HepG2 (cell line): ENCODE results near the gene SH2B2. TPM values are rescaled to one million over a fixed set of nuclear protein-coding genes. Genes with fewer than 3 reads are reported as not detected.

Experiments
- ELF3 ChIP-seq: IDR thresholded peaks from 2 replicates; pipeline ENCODE4 v1.6.1; 2016; ENCODE audit warnings: missing genetic modification reagents, missing compliant biosample characterization
- FOXA3 ChIP-seq: IDR thresholded peaks from 2 replicates; pipeline ENCODE4 v1.6.1; 2016; ENCODE audit warnings: missing genetic modification reagents, missing compliant biosample characterization
- MAZ ChIP-seq, 2 experiments: sonication (generic) in 1 of 2; formaldehyde crosslinking in 1 of 2; IDR thresholded peaks; 2 replicates each; pipeline versions ENCODE4 v1.5.0 to v1.6.1; 2012 to 2020; ENCODE audit warnings: low read depth in 2 of 2, mild to moderate bottlenecking in 2 of 2, borderline replicate concordance in 1 of 2, improper control_type of control experiment in 1 of 2, low read length in 1 of 2, missing genetic modification reagents in 1 of 2, moderate library complexity in 1 of 2
- SAP130 ChIP-seq: IDR thresholded peaks from 2 replicates; pipeline ENCODE4 v1.6.1; 2016; ENCODE audit warnings: low read depth
- SP4 ChIP-seq: sonication (generic); formaldehyde crosslinking; IDR thresholded peaks from 2 replicates; pipeline ENCODE4 v1.8.1; 2023; ENCODE audit warnings: mild to moderate bottlenecking, missing genetic modification reagents
- ZNF224 ChIP-seq: sonication (generic); formaldehyde crosslinking; IDR thresholded peaks from 2 replicates; pipeline ENCODE4 v1.5.0; 2020; ENCODE audit warnings: mild to moderate bottlenecking, missing genetic modification reagents
- ZNF501 ChIP-seq: sonication (generic); formaldehyde crosslinking; IDR thresholded peaks from 2 replicates; pipeline ENCODE4 v1.5.1; 2020; ENCODE audit warnings: mild to moderate bottlenecking, moderate library complexity, missing genetic modification reagents
- polyA plus RNA-seq, 8 experiments: library from polyadenylated mRNA; depleted of rRNA in 3 of 8; stranded (reverse) in 7 of 8; unstranded in 1 of 8; fragments of >200 nt; fragmentation: Illumina TruSeq in 4 of 8; extraction: Trizol in 4 of 8; gene quantifications; 2 replicates each; pipeline versions ENCODE4 v1.2.1 to v1.2.3, GENCODE V29; 2011 to 2016; ENCODE audit warnings: low read depth in 4 of 8, missing spikeins in 1 of 8, mixed read lengths in 1 of 8; ENCODE audit not compliant: insufficient read depth in 1 of 8
- total RNA-seq, 5 experiments: library from RNA; depleted of rRNA; stranded (reverse); fragments of >200 nt; fragmentation: Illumina TruSeq; extraction: Trizol; gene quantifications; 2 replicates each; pipeline ENCODE4 v1.2.3, GENCODE V29; 2016; ENCODE audit warnings: low read depth in 1 of 5
- TF ChIP-seq, protein P1 (sequence below): sonication (generic); formaldehyde crosslinking; IDR thresholded peaks from 2 replicates; pipeline ENCODE4 v1.4.0; 2020; ENCODE audit warnings: missing genetic modification reagents
- TF ChIP-seq, protein P2 (sequence below): sonication (generic); formaldehyde crosslinking; IDR thresholded peaks from 2 replicates; pipeline ENCODE4 v1.4.0; 2020; ENCODE audit warnings: mild to moderate bottlenecking, missing genetic modification reagents, borderline replicate concordance
- TF ChIP-seq, protein P3 (sequence below): sonication (generic); formaldehyde crosslinking; IDR thresholded peaks from 2 replicates; pipeline ENCODE4 v1.4.0; 2020; ENCODE audit warnings: mild to moderate bottlenecking, missing genetic modification reagents, borderline replicate concordance
- TF ChIP-seq, protein P4 (sequence below): sonication (generic); formaldehyde crosslinking; IDR thresholded peaks from 2 replicates; pipeline ENCODE4 v1.4.0; 2020; ENCODE audit warnings: mild to moderate bottlenecking, missing genetic modification reagents
- TF ChIP-seq, protein P5 (sequence below): IDR thresholded peaks from 2 replicates; pipeline ENCODE4 v1.6.1; 2016; ENCODE audit warnings: mild to moderate bottlenecking
- TF ChIP-seq, protein P6 (sequence below), 2 experiments: fragments of 450-650 bp in 1 of 2; sonication (generic) in 1 of 2; formaldehyde crosslinking; IDR thresholded peaks; 2 replicates each; pipeline versions ENCODE4 v1.5.0 to v1.8.0; 2020 to 2022; ENCODE audit warnings: mild to moderate bottlenecking in 1 of 2, missing genetic modification reagents in 1 of 2

Gene SH2B2
- total and polyA plus RNA-seq, 2 of the 13 experiments (the other 11 are each of a cell fraction or from before 2014, with no cell fraction given) = 0.46 to 1.3 TPM

DNA sequence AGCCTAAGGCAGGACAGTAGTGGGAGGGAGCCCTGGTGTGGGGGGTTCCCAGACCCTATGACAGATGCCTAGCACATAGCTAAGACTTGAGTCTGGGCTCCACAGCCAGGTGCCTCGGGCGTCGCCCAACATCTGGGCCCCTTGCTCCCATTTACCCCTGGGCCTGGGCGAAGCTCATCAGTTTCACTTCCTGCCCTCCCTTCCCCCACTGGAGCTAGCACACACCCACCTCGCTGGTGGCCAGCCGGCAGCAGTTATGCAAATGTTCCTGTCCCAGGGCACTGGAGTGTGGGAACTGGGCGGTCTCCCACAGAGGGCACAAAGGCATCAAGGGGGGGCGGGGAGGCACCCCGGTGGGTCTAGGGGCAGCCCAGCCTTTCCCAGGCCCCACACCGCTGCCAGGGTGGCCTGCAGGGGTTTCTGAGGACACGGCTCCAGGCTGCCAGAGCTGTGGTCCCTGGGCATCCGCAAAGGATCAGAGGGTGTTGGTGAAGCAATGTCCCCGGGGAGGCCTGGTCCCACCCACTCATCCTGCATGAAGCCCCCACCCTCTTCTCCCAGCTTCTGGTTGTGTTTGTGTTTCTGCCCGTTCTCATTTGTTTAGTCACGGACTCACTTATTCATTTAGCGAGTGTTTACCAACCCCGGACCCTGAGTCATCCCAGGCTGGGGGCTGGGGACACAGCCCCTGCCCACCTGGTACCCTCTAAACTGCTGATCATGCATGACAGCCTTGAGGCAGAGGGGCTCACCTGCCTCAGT, 20.4 kb downstream of the SH2B2 start (continued):
- TF ChIP-seq, protein P1, sequence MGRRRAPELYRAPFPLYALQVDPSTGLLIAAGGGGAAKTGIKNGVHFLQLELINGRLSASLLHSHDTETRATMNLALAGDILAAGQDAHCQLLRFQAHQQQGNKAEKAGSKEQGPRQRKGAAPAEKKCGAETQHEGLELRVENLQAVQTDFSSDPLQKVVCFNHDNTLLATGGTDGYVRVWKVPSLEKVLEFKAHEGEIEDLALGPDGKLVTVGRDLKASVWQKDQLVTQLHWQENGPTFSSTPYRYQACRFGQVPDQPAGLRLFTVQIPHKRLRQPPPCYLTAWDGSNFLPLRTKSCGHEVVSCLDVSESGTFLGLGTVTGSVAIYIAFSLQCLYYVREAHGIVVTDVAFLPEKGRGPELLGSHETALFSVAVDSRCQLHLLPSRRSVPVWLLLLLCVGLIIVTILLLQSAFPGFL = no peak
- TF ChIP-seq SAP130 (CRISPR knock-in tag) (0 out of 2 replicates have a peak, but pooled peaks have one; percentile 49), MAZ (IDR thresholded peaks at IDR 0.05; ENCODE audit: borderline replicate concordance, low read depth, low read length) (no peak), MAZ (CRISPR knock-in tag; IDR thresholded peaks at IDR 0.05; ENCODE audit: low read depth) (0 out of 2 replicates have a peak, but pooled peaks have one; percentile 20), SP4 (0 out of 2 replicates have a peak, but pooled peaks have one; percentile 28), FOXA3 (peak; percentile 31; the same call in 1 of the 2 replicates), ELF3 (CRISPR knock-in tag) (0 out of 2 replicates have a peak, but pooled peaks have one; percentile 26), ZNF224 (0 out of 2 replicates have a peak, but pooled peaks have one; percentile 44), ZNF501 (CRISPR knock-in tag) (peak; percentile 60; the same call in 1 of the 2 replicates)
- TF ChIP-seq, protein P2, sequence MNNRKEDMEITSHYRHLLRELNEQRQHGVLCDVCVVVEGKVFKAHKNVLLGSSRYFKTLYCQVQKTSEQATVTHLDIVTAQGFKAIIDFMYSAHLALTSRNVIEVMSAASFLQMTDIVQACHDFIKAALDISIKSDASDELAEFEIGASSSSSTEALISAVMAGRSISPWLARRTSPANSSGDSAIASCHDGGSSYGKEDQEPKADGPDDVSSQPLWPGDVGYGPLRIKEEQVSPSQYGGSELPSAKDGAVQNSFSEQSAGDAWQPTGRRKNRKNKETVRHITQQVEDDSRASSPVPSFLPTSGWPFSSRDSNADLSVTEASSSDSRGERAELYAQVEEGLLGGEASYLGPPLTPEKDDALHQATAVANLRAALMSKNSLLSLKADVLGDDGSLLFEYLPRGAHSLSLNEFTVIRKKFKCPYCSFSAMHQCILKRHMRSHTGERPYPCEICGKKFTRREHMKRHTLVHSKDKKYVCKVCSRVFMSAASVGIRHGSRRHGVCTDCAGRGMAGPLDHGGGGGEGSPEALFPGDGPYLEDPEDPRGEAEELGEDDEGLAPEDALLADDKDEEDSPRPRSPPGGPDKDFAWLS (CRISPR knock-in tag) = 0 out of 2 replicates have a peak, but pooled peaks have one; percentile 57
- TF ChIP-seq, protein P3, sequence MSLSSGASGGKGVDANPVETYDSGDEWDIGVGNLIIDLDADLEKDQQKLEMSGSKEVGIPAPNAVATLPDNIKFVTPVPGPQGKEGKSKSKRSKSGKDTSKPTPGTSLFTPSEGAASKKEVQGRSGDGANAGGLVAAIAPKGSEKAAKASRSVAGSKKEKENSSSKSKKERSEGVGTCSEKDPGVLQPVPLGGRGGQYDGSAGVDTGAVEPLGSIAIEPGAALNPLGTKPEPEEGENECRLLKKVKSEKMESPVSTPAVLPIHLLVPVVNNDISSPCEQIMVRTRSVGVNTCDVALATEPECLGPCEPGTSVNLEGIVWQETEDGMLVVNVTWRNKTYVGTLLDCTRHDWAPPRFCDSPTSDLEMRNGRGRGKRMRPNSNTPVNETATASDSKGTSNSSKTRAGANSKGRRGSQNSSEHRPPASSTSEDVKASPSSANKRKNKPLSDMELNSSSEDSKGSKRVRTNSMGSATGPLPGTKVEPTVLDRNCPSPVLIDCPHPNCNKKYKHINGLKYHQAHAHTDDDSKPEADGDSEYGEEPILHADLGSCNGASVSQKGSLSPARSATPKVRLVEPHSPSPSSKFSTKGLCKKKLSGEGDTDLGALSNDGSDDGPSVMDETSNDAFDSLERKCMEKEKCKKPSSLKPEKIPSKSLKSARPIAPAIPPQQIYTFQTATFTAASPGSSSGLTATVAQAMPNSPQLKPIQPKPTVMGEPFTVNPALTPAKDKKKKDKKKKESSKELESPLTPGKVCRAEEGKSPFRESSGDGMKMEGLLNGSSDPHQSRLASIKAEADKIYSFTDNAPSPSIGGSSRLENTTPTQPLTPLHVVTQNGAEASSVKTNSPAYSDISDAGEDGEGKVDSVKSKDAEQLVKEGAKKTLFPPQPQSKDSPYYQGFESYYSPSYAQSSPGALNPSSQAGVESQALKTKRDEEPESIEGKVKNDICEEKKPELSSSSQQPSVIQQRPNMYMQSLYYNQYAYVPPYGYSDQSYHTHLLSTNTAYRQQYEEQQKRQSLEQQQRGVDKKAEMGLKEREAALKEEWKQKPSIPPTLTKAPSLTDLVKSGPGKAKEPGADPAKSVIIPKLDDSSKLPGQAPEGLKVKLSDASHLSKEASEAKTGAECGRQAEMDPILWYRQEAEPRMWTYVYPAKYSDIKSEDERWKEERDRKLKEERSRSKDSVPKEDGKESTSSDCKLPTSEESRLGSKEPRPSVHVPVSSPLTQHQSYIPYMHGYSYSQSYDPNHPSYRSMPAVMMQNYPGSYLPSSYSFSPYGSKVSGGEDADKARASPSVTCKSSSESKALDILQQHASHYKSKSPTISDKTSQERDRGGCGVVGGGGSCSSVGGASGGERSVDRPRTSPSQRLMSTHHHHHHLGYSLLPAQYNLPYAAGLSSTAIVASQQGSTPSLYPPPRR (CRISPR knock-in tag) = peak; percentile 46; the same call in 1 of the 2 replicates
- TF ChIP-seq, protein P4, sequence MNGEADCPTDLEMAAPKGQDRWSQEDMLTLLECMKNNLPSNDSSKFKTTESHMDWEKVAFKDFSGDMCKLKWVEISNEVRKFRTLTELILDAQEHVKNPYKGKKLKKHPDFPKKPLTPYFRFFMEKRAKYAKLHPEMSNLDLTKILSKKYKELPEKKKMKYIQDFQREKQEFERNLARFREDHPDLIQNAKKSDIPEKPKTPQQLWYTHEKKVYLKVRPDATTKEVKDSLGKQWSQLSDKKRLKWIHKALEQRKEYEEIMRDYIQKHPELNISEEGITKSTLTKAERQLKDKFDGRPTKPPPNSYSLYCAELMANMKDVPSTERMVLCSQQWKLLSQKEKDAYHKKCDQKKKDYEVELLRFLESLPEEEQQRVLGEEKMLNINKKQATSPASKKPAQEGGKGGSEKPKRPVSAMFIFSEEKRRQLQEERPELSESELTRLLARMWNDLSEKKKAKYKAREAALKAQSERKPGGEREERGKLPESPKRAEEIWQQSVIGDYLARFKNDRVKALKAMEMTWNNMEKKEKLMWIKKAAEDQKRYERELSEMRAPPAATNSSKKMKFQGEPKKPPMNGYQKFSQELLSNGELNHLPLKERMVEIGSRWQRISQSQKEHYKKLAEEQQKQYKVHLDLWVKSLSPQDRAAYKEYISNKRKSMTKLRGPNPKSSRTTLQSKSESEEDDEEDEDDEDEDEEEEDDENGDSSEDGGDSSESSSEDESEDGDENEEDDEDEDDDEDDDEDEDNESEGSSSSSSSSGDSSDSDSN = peak; percentile 33; the same call in 1 of the 2 replicates
- TF ChIP-seq, protein P5, sequence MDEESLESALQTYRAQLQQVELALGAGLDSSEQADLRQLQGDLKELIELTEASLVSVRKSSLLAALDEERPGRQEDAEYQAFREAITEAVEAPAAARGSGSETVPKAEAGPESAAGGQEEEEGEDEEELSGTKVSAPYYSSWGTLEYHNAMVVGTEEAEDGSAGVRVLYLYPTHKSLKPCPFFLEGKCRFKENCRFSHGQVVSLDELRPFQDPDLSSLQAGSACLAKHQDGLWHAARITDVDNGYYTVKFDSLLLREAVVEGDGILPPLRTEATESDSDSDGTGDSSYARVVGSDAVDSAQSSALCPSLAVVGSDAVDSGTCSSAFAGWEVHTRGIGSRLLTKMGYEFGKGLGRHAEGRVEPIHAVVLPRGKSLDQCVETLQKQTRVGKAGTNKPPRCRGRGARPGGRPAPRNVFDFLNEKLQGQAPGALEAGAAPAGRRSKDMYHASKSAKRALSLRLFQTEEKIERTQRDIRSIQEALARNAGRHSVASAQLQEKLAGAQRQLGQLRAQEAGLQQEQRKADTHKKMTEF (CRISPR knock-in tag) = no peak
- TF ChIP-seq, protein P6, sequence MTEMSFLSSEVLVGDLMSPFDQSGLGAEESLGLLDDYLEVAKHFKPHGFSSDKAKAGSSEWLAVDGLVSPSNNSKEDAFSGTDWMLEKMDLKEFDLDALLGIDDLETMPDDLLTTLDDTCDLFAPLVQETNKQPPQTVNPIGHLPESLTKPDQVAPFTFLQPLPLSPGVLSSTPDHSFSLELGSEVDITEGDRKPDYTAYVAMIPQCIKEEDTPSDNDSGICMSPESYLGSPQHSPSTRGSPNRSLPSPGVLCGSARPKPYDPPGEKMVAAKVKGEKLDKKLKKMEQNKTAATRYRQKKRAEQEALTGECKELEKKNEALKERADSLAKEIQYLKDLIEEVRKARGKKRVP (CRISPR knock-in tag; IDR thresholded peaks at IDR 0.05) = 0 out of 4 replicates have a peak, but pooled peaks of 1 of the 2 experiments have one; percentile 13
